Left forelimb (tissue), 1 donor: Measurements from ENCODE around the gene PCDHGA11.
"Not testable (repeated sequence)": the region's sequence is repeated elsewhere in the genome, so short reads cannot be mapped to it uniquely, and the experiment has no call there.

Experiments
- DNase-seq: peaks from one replicate; pipeline ENCODE4 v3.0.0-alpha.2; 2018; ENCODE audit warnings: low spot score

Gene PCDHGA11

DNA sequence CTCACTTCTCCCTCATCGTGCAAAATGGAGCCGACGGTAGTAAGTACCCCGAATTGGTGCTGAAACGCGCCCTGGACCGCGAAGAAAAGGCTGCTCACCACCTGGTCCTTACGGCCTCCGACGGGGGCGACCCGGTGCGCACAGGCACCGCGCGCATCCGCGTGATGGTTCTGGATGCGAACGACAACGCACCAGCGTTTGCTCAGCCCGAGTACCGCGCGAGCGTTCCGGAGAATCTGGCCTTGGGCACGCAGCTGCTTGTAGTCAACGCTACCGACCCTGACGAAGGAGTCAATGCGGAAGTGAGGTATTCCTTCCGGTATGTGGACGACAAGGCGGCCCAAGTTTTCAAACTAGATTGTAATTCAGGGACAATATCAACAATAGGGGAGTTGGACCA is 10.4 kb downstream of the PCDHGA11 start:
- DNase-seq: no peak

DNA sequence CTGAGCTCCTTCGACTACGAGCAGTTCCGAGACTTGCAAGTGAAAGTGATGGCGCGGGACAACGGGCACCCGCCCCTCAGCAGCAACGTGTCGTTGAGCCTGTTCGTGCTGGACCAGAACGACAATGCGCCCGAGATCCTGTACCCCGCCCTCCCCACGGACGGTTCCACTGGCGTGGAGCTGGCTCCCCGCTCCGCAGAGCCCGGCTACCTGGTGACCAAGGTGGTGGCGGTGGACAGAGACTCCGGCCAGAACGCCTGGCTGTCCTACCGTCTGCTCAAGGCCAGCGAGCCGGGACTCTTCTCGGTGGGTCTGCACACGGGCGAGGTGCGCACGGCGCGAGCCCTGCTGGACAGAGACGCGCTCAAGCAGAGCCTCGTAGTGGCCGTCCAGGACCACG is 11.5 kb downstream of the PCDHGA11 start:
- DNase-seq: not testable (repeated sequence)

DNA sequence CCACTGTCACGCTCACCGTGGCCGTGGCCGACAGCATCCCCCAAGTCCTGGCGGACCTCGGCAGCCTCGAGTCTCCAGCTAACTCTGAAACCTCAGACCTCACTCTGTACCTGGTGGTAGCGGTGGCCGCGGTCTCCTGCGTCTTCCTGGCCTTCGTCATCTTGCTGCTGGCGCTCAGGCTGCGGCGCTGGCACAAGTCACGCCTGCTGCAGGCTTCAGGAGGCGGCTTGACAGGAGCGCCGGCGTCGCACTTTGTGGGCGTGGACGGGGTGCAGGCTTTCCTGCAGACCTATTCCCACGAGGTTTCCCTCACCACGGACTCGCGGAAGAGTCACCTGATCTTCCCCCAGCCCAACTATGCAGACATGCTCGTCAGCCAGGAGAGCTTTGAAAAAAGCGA is 11.9 kb downstream of the PCDHGA11 start:
- DNase-seq: not testable (repeated sequence)

DNA sequence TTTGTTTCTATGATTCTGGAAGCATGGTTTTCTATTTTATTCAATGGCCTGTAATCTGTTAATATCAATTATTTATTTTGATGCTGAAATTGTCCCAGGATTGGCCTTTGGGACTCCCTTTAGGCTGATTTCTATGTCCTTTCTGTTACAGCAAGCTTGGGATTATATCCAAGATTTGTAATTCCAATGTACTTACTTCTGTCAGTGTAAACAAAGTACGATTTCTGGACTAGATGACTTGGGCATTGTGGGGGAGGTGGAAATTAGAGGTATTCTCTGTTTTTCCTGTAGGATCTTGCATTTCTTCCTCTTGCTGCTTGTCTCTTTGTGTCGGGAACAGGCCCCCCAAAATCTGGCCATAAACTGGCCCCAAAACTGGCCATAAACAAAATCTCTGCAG is 13.2 kb downstream of the PCDHGA11 start:
- DNase-seq: no peak

DNA sequence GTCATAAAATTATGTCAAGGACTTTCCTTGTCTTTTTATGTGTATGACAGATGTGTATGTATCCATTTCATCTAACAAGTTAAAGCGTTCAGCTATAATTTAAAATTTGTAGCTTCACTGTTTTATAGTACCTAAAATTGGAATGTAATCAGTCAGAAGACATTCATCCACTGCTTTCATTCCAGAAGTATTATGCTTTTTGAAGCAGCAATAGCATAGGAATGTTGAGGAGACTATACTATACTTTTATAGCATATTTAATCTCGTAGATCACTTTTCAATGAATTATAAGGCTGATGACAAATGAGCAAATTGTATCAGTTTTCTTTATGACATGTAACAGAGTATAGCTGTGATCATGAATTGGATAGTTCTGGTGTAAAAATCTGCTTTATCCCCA is 16.4 kb downstream of the PCDHGA11 start:
- no peak for DNase-seq

DNA sequence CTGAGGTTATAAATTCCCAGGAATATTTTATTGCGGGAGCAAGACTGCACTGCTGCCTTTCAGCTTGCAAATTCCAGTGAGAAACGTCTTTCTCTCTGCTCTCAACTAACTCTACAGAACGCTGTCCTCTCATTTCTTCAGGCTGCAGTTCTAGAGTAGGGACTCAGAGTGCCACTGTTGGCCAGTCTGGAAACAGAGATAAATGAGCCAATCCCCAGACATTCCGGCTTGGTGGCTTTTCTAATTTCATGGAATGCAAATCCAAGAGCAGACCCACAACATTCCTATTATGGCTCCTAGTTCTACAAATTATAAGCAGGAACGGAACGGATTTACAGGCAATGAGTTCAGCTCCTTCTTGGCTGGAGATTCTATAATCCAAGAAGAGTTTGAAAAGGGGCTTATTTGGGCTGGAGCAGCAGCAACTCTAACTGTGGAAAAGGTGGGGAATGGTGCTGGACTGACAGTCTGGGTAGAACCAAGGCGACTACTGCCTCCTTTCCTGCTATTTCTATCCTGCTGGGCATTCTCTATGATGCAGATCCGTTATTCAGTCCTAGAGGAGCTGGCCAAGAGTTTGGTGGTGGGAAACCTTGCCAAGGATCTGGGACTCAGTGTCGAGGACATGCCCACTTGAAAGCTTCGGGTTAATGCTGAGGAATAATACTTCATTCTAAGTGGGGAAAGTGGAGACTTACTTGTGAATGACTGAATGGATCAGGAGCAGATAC is 18.7 kb downstream of the PCDHGA11 start:
- no peak for DNase-seq

DNA sequence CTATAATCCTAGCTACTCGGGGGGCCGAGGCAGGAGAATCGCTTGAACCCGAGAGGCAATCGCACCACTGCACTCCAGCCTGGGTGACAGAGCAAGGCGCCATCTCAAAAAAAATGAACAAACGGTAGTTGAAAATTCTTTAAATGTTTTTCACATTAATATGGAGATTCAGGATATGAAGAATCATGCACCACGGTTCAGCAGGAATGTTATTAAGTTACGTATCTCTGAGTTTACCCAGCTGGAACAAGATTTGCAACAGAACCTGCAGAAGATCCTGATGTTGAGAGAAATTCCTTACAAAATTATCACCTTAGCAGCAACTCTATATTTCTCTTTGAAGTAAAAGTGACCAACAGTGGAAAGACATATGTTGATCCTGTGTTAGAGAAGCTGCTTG is 19.5 kb downstream of the PCDHGA11 start:
- DNase-seq: no peak

DNA sequence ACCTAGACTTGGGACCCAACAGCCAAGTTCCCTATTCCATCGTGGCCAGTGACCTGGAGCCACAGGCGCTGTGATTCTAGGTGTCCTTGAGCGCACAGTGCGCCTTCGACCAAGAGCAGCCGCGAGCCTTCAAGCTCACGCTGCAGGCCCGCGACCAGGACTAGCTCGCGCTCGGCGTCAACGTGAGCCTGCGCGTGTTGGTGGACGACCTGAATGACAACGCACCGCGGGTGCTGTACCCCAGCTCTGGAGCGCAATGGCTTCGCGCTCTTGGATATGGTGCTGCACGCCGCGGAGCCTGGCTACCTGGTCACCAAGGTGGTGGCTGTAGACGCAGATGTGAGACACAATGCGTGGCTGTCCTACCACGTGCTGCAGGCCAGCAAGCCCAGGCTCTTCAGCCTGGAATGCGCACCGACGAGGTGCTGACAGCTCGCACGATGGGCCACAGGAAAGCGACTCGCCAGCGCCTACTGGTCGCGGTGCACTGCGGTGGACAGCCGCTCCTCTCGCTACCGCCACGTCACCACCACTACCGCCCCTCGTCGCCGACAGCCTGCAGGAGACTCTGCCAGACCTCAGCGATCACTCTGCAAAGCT is 20.8 kb downstream of the PCDHGA11 start:
- no peak for DNase-seq

DNA sequence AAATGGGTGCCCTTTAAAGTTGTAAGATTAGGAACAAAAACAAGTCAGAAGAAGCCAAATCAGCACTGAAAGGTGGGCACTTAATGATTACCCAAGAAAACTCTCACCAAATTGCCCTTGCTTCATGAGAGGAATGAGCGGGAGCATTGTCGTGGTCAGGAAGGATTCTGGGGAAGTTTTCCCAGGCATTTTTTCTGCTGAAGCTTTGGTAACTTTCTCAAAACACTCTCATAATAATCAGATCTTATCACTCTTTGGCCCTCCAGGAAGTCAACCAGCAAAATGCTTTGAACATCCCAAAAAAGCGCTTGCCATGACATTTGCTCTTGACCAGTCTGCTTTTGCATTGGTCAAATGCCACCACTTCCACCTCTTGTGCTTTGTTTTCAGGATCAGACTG is 44.5 kb downstream of the PCDHGA11 start:
- no peak for DNase-seq
